Measurements from ENCODE around the gene KDELR1. TPM values are rescaled to one million over a fixed set of nuclear protein-coding genes. Genes with fewer than 3 reads are reported as not detected.

Gene KDELR1
- total and polyA plus RNA-seq, 7 donors: 37.0 to 71.0 (median 56.5) TPM

DNA sequence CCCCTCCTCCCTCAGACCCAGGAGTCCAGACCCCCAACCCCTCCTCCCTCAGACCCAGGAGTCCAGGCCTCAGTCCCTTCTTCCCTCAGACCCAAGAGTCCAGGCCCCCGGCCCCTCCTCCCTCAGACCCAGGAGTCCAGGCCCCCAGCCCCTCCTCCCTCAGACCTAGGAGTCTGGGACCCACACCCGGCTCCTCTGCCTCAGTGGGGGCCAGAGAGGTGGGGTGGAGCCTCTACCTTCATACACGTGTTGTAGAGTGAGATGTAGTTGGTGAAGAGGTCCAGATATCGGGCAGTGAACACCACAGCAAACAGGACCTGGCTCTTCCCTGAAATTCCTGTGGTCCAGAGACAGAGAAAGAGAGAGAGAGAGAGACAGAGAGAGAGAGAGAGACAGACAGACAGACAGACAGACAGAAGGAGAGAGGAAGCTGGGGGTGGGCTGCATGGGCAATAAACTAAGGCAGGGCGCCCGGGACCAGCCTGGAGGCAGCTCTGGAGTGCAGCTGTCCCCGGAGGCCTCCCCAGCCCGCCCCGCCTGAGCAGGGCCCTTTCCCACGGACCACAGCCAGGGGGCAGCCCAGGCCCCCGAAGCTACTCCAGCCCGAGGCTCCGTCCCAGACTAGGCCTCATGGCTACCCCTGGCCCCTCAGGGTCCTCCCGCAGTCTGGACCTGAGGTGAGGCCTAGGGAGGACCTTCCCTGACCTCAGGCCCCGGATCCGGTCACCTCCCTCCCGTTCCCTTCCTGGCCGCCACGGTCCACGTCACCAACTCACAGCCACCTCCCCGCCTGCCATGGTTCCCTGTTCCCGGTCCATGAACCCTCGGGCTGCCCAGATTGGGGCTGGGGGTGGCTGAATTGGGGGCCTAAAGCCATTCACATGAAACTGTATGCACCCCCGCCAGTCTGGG lies 907 bp downstream of the KDELR1 start:
- DNase-seq (peak; percentile 70 to 81), ATAC-seq (peak; percentile 78 to 86 (median 81))
- TF ChIP-seq, protein P1, sequence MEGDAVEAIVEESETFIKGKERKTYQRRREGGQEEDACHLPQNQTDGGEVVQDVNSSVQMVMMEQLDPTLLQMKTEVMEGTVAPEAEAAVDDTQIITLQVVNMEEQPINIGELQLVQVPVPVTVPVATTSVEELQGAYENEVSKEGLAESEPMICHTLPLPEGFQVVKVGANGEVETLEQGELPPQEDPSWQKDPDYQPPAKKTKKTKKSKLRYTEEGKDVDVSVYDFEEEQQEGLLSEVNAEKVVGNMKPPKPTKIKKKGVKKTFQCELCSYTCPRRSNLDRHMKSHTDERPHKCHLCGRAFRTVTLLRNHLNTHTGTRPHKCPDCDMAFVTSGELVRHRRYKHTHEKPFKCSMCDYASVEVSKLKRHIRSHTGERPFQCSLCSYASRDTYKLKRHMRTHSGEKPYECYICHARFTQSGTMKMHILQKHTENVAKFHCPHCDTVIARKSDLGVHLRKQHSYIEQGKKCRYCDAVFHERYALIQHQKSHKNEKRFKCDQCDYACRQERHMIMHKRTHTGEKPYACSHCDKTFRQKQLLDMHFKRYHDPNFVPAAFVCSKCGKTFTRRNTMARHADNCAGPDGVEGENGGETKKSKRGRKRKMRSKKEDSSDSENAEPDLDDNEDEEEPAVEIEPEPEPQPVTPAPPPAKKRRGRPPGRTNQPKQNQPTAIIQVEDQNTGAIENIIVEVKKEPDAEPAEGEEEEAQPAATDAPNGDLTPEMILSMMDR (IDR thresholded peaks at IDR 0.05): peak; percentile 60
- peak overlapping the region; percentile 99 for H3K4me3 ChIP-seq
- H3K9me3 ChIP-seq: no peaks in the 10 kb centered on the region
- WGBS, 3 donors: 3 to 4% (median 3%) methylated on average over 18 to 24 of the region's 24 CpGs
- no peaks in the 10 kb centered on the region for H3K4me1 ChIP-seq
- H3K36me3 ChIP-seq (ENCODE audit: insufficient read depth in 1 of 2, low read depth in 1 of 2): peaks cover 0 to 41% of the 10 kb centered on the region in 2 donors
- peak overlapping the region; percentile 87 for H3K27ac ChIP-seq
- peaks cover 0 to 27% (median 18%) of the 10 kb centered on the region in 3 donors for H3K27me3 ChIP-seq (ENCODE audit: insufficient read depth in 3 of 3, low read length in 2 of 3)
- intact Hi-C loops (cut with DNase I): loop anchor here (1.0 to 5.0 kb wide), 3 partner anchors 26 to 73 kb away; partner anchors contain the start of gene SYNGR4 (in 1 of the 2)

DNA sequence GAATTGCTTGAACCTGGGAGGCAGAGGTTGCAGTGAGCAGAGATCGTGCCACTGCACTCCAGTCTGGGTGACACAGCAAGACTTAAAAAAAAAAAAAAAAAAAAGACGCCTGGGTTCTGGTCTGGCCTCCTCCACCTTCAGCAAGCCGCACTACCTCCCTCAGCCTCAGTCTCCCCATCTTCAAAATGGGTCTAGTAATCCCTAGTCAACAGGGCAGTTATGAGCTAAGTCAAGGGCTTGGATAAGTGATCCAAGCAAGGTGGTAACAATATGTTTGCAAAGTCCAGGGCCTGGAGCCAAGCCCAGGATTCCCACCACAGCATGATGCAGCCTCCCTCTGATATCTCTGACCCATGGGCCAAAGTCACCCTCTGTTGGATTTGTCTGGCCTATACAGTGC lies 4.4 kb downstream of the KDELR1 start:
- WGBS, 3 donors: 86 to 100% (median 93%) methylated on average over 3 of the region's 3 CpGs
- Histone ChIP-seq H3K36me3 (ENCODE audit: insufficient read depth in 1 of 2, low read depth in 1 of 2) (peaks cover 0 to 76% of the 10 kb centered on the region in 2 donors), H3K4me3 (no peak overlapping the region), H3K9me3 (no peaks in the 10 kb centered on the region), H3K27me3 (ENCODE audit: insufficient read depth in 3 of 3, low read length in 2 of 3) (no peaks in the 10 kb centered on the region), H3K27ac (no peak overlapping the region), H3K4me1 (no peaks in the 10 kb centered on the region)
- no peak for DNase-seq
- TF ChIP-seq, protein P1 (IDR thresholded peaks at IDR 0.05): no peak
- ATAC-seq: no peak
- intact Hi-C loops (cut with DNase I): no loop called here

DNA sequence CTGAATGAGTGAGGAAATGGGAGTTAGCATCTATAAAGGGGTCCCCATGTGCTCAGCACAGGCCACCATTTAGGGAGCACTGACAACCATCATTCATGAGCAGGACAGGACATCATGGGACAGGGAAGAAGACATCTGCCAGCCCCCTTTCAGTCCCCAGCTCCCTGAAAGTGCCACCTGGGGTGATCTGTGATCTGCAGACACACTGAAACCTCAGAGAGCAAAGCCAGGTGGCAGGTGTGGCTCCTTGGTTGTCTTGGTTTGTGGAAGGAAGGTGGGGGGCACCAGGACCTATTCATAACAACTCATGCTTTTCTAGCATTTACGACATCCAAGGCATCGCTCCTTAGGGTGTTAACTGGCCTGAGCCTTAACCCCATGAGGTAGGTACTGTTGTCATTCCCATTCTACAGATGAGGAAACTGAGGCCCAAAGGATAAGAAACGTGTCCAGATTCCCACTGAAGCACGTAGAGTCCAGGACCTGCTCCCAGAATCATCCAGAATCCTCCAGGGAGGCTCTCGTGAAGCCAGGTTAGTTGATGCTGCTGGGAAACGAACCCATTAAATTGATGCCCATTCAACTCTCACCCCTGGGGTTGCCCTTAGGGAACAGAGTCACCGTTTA lies 5.8 kb downstream of the KDELR1 start:
- H3K4me3 ChIP-seq: no peak overlapping the region
- no peak for DNase-seq
- ATAC-seq: no peak
- TF ChIP-seq, protein P1 (IDR thresholded peaks at IDR 0.05): no peak
- H3K27ac ChIP-seq: no peak overlapping the region
- no peaks in the 10 kb centered on the region for H3K4me1 ChIP-seq
- intact Hi-C loops (cut with DNase I): no loop called here
- H3K36me3 ChIP-seq (ENCODE audit: insufficient read depth in 1 of 2, low read depth in 1 of 2): peaks cover 2 to 87% of the 10 kb centered on the region in 2 donors
- 82 to 90% (median 89%) methylated on average over 7 of the region's 7 CpGs for WGBS, 3 donors
- no peaks in the 10 kb centered on the region for H3K9me3 ChIP-seq
- H3K27me3 ChIP-seq (ENCODE audit: insufficient read depth in 3 of 3, low read length in 2 of 3): no peaks in the 10 kb centered on the region

DNA sequence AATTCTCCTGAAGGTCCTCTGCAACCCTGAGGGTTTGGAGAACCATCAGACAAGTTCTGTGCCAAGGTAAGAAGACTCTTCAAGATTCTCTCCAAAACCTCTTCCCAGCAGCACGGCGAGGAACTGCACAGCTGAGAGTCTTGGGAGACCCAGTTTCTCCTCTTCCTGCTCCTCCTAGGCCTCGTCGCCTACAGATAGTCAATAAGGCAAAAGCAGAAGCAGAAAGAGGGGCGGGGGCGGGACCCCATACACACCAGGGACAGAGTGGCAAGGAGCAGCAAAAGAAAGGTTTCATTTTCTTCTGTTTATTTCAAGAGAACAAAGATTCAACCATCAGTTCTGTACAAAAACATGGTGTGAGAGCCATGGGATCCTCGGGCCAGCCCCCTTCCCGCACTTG lies 9.1 kb downstream of the KDELR1 start:
- WGBS, 3 donors: 90 to 91% (median 91%) methylated on average over 8 of the region's 8 CpGs
- no peak overlapping the region for H3K4me3 ChIP-seq
- ATAC-seq (no peak), DNase-seq (no peak)
- no peaks in the 10 kb centered on the region for H3K27me3 ChIP-seq (ENCODE audit: insufficient read depth in 3 of 3, low read length in 2 of 3)
- H3K36me3 ChIP-seq (ENCODE audit: insufficient read depth in 1 of 2, low read depth in 1 of 2): peaks cover 2 to 70% of the 10 kb centered on the region in 2 donors
- H3K27ac ChIP-seq: no peak overlapping the region
- H3K9me3 ChIP-seq: no peaks in the 10 kb centered on the region
- no peaks in the 10 kb centered on the region for H3K4me1 ChIP-seq
- intact Hi-C loops (cut with DNase I): no loop called here
- TF ChIP-seq, protein P1 (IDR thresholded peaks at IDR 0.05): no peak

Measured in psoas muscle (tissue), 8 donors.